ENCODE results near the gene SP110.

DNA sequence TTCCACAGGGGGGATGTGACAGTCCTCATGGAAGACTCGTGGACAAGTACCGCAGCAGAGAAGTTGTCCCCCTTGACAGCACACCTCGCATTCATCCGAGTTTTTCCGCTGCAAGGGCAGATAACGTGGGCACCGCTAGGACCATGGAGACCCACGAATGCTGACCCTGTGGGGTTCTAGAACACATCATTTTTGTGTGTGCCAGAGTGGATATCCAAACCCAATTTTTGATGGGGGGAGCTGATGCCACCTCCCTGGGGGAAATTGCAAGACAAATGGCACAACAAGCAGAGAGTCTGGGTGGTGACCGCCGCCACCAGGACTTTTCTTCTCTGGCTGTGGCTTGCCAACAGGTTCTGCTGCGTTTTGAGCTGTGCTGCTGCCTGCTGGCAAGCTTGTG lies 46.9 kb downstream of the SP110 start:
- TF ChIP-seq, protein P1, sequence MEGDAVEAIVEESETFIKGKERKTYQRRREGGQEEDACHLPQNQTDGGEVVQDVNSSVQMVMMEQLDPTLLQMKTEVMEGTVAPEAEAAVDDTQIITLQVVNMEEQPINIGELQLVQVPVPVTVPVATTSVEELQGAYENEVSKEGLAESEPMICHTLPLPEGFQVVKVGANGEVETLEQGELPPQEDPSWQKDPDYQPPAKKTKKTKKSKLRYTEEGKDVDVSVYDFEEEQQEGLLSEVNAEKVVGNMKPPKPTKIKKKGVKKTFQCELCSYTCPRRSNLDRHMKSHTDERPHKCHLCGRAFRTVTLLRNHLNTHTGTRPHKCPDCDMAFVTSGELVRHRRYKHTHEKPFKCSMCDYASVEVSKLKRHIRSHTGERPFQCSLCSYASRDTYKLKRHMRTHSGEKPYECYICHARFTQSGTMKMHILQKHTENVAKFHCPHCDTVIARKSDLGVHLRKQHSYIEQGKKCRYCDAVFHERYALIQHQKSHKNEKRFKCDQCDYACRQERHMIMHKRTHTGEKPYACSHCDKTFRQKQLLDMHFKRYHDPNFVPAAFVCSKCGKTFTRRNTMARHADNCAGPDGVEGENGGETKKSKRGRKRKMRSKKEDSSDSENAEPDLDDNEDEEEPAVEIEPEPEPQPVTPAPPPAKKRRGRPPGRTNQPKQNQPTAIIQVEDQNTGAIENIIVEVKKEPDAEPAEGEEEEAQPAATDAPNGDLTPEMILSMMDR (IDR thresholded peaks at IDR 0.05), result no peak
- TF ChIP-seq POLR2A (IDR thresholded peaks at IDR 0.05), result no peak
